PFSK-1 (cell line): Measurements from ENCODE around the gene YWHAQ.

Experiments used
- POLR2AphosphoS5 ChIP-seq: IDR thresholded peaks from 2 replicates; pipeline ENCODE4 v1.6.1; 2012; ENCODE audit warnings: low read depth, mild to moderate bottlenecking, control low read depth, low read length, moderate library complexity
- REST ChIP-seq, 2 experiments: IDR thresholded peaks; 2 replicates each; pipeline versions ENCODE4 v1.6.1 to v1.8.0; 2011 to 2012; ENCODE audit warnings: low read depth in 2 of 2, low read length in 2 of 2, control low read depth in 1 of 2, inconsistent platforms in 1 of 2, mild to moderate bottlenecking in 1 of 2, moderate library complexity in 1 of 2; ENCODE audit not compliant: insufficient read depth in 1 of 2
- SIN3A ChIP-seq: IDR thresholded peaks from 2 replicates; pipeline ENCODE4 v1.6.1; 2012; ENCODE audit warnings: mild to moderate bottlenecking, low read length, moderate library complexity, borderline replicate concordance; ENCODE audit not compliant: insufficient read depth
- TAF1 ChIP-seq: IDR thresholded peaks from 2 replicates; pipeline ENCODE4 v1.6.1; 2012; ENCODE audit warnings: low read length, control low read depth, borderline replicate concordance; ENCODE audit not compliant: insufficient read depth

- no peak for TF ChIP-seq SIN3A
- no peak for TF ChIP-seq POLR2AphosphoS5
- TF ChIP-seq REST (IDR thresholded peaks at IDR 0.05; ENCODE audit: insufficient read depth in 1 of 2, low read depth in 2 of 2, low read length in 2 of 2): no peak
- no peak for TF ChIP-seq TAF1
Measured at GRCh38 chr2:9667826-9668225, 37.0 kb upstream of the YWHAQ start.
